ENCODE data around the gene DOLK.

GRCh38 chr9:128913048-128913900 is 34.1 kb downstream of the DOLK start:
- TF ChIP-seq POLR2A (IDR thresholded peaks at IDR 0.05) = no peak
- TF ChIP-seq, protein P1, sequence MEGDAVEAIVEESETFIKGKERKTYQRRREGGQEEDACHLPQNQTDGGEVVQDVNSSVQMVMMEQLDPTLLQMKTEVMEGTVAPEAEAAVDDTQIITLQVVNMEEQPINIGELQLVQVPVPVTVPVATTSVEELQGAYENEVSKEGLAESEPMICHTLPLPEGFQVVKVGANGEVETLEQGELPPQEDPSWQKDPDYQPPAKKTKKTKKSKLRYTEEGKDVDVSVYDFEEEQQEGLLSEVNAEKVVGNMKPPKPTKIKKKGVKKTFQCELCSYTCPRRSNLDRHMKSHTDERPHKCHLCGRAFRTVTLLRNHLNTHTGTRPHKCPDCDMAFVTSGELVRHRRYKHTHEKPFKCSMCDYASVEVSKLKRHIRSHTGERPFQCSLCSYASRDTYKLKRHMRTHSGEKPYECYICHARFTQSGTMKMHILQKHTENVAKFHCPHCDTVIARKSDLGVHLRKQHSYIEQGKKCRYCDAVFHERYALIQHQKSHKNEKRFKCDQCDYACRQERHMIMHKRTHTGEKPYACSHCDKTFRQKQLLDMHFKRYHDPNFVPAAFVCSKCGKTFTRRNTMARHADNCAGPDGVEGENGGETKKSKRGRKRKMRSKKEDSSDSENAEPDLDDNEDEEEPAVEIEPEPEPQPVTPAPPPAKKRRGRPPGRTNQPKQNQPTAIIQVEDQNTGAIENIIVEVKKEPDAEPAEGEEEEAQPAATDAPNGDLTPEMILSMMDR (IDR thresholded peaks at IDR 0.05 in 4 of 5, conservative IDR thresholded peaks at IDR 0.05 in 1 of 5) = no peak
